ENCODE data around the gene GDPD3. TPM values are rescaled to one million over a fixed set of nuclear protein-coding genes. Genes with fewer than 3 reads are reported as not detected.

Gene GDPD3
- total and polyA plus RNA-seq, 2 of the 13 experiments (the other 11 are each of a cell fraction or from before 2014, with no cell fraction given) = 18.7 to 20.6 TPM

DNA sequence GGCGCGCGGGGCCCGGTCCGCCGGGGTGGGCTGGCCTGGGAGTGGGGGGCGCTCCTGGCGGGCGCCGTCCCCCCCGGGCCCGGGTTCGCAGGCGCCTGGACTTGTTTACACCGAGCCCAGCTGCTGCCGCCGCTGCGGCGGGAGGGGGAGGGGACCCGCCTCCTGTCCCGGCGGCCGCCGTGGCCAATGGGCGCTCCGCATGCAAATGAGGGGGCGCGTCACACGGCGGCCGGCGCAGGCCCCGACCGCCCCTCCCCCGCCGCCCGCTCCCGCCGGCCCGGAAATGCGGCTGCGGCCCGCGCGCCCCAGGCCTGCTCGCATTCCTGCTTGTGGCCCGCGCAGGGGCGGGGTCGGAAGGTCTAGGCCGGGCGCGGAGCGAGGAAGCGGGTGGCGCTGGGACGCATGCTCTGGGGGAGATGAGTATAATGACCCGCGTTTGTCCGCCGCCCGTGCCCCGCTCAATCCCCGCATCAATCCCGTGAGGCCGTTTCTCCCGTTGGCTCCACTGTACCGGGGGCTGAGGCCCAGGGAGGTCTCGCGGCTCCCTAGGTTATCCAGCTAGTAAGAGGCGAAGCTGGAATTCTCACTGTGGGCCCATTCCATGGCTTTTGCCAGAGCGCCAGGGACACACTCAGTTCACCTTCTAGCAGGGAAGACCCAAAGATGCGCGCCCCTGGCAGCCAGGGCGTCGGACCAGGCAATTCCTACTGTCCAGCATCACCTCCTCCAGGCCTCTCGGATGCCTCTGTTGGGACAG, 17.1 kb downstream of the GDPD3 start, which contains the start of gene YPEL3 (continued):
- TF ChIP-seq, protein P1, sequence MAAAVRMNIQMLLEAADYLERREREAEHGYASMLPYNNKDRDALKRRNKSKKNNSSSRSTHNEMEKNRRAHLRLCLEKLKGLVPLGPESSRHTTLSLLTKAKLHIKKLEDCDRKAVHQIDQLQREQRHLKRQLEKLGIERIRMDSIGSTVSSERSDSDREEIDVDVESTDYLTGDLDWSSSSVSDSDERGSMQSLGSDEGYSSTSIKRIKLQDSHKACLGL (CRISPR knock-in tag; IDR thresholded peaks at IDR 0.05) = no peak; the same call in 1 of the 2 replicates
- TF ChIP-seq ZBTB8A (CRISPR knock-in tag; IDR thresholded peaks at IDR 0.05; ENCODE audit: borderline replicate concordance, low read depth) (peak; percentile 96), PHF8 (CRISPR knock-in tag; IDR thresholded peaks at IDR 0.05) (peak; percentile 77), ZC3H4 (CRISPR knock-in tag; IDR thresholded peaks at IDR 0.05; ENCODE audit: borderline replicate concordance) (no peak), ONECUT2 (CRISPR knock-in tag; IDR thresholded peaks at IDR 0.05) (0 out of 2 replicates have a peak, but pooled peaks have one; percentile 7), ZNF709 (CRISPR knock-in tag; IDR thresholded peaks at IDR 0.05) (no peak), JUN (CRISPR knock-in tag; IDR thresholded peaks at IDR 0.05) (0 out of 2 replicates have a peak, but pooled peaks have one; percentile 43), RBM39 (IDR thresholded peaks at IDR 0.05; ENCODE audit: low read depth, low read length, poor library complexity, severe bottlenecking) (no peak), NFE2 (CRISPR knock-in tag; IDR thresholded peaks at IDR 0.05) (no peak), KMT2B (CRISPR knock-in tag; IDR thresholded peaks at IDR 0.05) (peak; percentile 44; the same call in 1 of the 2 replicates)
- TF ChIP-seq, protein P2, sequence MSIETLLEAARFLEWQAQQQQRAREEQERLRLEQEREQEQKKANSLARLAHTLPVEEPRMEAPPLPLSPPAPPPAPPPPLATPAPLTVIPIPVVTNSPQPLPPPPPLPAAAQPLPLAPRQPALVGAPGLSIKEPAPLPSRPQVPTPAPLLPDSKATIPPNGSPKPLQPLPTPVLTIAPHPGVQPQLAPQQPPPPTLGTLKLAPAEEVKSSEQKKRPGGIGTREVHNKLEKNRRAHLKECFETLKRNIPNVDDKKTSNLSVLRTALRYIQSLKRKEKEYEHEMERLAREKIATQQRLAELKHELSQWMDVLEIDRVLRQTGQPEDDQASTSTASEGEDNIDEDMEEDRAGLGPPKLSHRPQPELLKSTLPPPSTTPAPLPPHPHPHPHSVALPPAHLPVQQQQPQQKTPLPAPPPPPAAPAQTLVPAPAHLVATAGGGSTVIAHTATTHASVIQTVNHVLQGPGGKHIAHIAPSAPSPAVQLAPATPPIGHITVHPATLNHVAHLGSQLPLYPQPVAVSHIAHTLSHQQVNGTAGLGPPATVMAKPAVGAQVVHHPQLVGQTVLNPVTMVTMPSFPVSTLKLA (IDR thresholded peaks at IDR 0.05) = no peak
- TF ChIP-seq, protein P3, sequence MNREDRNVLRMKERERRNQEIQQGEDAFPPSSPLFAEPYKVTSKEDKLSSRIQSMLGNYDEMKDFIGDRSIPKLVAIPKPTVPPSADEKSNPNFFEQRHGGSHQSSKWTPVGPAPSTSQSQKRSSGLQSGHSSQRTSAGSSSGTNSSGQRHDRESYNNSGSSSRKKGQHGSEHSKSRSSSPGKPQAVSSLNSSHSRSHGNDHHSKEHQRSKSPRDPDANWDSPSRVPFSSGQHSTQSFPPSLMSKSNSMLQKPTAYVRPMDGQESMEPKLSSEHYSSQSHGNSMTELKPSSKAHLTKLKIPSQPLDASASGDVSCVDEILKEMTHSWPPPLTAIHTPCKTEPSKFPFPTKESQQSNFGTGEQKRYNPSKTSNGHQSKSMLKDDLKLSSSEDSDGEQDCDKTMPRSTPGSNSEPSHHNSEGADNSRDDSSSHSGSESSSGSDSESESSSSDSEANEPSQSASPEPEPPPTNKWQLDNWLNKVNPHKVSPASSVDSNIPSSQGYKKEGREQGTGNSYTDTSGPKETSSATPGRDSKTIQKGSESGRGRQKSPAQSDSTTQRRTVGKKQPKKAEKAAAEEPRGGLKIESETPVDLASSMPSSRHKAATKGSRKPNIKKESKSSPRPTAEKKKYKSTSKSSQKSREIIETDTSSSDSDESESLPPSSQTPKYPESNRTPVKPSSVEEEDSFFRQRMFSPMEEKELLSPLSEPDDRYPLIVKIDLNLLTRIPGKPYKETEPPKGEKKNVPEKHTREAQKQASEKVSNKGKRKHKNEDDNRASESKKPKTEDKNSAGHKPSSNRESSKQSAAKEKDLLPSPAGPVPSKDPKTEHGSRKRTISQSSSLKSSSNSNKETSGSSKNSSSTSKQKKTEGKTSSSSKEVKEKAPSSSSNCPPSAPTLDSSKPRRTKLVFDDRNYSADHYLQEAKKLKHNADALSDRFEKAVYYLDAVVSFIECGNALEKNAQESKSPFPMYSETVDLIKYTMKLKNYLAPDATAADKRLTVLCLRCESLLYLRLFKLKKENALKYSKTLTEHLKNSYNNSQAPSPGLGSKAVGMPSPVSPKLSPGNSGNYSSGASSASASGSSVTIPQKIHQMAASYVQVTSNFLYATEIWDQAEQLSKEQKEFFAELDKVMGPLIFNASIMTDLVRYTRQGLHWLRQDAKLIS (CRISPR knock-in tag; IDR thresholded peaks at IDR 0.05) = no peak
- TF ChIP-seq, protein P4, sequence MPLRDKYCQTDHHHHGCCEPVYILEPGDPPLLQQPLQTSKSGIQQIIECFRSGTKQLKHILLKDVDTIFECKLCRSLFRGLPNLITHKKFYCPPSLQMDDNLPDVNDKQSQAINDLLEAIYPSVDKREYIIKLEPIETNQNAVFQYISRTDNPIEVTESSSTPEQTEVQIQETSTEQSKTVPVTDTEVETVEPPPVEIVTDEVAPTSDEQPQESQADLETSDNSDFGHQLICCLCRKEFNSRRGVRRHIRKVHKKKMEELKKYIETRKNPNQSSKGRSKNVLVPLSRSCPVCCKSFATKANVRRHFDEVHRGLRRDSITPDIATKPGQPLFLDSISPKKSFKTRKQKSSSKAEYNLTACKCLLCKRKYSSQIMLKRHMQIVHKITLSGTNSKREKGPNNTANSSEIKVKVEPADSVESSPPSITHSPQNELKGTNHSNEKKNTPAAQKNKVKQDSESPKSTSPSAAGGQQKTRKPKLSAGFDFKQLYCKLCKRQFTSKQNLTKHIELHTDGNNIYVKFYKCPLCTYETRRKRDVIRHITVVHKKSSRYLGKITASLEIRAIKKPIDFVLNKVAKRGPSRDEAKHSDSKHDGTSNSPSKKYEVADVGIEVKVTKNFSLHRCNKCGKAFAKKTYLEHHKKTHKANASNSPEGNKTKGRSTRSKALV (CRISPR knock-in tag; IDR thresholded peaks at IDR 0.05) = no peak
- TF ChIP-seq, protein P5, sequence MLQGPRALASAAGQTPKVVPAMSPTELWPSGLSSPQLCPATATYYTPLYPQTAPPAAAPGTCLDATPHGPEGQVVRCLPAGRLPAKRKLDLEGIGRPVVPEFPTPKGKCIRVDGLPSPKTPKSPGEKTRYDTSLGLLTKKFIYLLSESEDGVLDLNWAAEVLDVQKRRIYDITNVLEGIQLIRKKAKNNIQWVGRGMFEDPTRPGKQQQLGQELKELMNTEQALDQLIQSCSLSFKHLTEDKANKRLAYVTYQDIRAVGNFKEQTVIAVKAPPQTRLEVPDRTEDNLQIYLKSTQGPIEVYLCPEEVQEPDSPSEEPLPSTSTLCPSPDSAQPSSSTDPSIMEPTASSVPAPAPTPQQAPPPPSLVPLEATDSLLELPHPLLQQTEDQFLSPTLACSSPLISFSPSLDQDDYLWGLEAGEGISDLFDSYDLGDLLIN (CRISPR knock-in tag; IDR thresholded peaks at IDR 0.05; ENCODE audit: borderline replicate concordance) = no peak
- TF ChIP-seq, protein P6, sequence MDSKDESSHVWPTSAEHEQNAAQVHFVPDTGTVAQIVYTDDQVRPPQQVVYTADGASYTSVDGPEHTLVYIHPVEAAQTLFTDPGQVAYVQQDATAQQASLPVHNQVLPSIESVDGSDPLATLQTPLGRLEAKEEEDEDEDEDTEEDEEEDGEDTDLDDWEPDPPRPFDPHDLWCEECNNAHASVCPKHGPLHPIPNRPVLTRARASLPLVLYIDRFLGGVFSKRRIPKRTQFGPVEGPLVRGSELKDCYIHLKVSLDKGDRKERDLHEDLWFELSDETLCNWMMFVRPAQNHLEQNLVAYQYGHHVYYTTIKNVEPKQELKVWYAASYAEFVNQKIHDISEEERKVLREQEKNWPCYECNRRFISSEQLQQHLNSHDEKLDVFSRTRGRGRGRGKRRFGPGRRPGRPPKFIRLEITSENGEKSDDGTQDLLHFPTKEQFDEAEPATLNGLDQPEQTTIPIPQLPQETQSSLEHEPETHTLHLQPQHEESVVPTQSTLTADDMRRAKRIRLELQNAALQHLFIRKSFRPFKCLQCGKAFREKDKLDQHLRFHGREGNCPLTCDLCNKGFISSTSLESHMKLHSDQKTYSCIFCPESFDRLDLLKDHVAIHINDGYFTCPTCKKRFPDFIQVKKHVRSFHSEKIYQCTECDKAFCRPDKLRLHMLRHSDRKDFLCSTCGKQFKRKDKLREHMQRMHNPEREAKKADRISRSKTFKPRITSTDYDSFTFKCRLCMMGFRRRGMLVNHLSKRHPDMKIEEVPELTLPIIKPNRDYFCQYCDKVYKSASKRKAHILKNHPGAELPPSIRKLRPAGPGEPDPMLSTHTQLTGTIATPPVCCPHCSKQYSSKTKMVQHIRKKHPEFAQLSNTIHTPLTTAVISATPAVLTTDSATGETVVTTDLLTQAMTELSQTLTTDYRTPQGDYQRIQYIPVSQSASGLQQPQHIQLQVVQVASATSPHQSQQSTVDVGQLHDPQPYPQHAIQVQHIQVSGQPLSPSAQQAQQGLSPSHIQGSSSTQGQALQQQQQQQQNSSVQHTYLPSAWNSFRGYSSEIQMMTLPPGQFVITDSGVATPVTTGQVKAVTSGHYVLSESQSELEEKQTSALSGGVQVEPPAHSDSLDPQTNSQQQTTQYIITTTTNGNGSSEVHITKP (CRISPR knock-in tag; IDR thresholded peaks at IDR 0.05; ENCODE audit: low read depth) = no peak

Measured in HepG2 (cell line).